Measurements from ENCODE around the gene ISCA1.

ISCA1 gene

GRCh38 chr9:86222667-86223066, 59.7 kb downstream of the ISCA1 start:
- DNase-seq (ENCODE audit: low spot score) = no peak

- no peak for DNase-seq (ENCODE audit: low spot score)
Observed at GRCh38 chr9:86219606-86220005, 62.7 kb downstream of the ISCA1 start.

- DNase-seq (ENCODE audit: low spot score) = no peak
Observed at GRCh38 chr9:86217076-86217755, 65.1 kb downstream of the ISCA1 start.
